AG04449 (cell line): ENCODE measurements around the gene LRFN2.

Experiments
- CTCF ChIA-PET: fragments of 350-600 bp; formaldehyde crosslinking; extraction: SDS; loops from one replicate; lab custom pipeline; 2021; ENCODE audit warnings: antibody characterized with exemption; lab: Yijun Ruan, JAX
- POLR2A ChIA-PET: fragments of 400-600, 350-600 bp; formaldehyde crosslinking; extraction: SDS; loops from one replicate; lab custom pipeline; 2020; ENCODE audit warnings: antibody characterized with exemption, inconsistent platforms; lab: Yijun Ruan, JAX
- DNase-seq: peaks from one replicate; pipeline ENCODE4 v3.0.0-alpha.2; 2010; ENCODE audit warnings: low read depth, low spot score
- H3K4me3 ChIP-seq: 2 replicates; pipeline ENCODE4 v1.5.1; 2011; ENCODE audit warnings: low read depth, mild to moderate bottlenecking, control low read depth, low read length
- TF ChIP-seq, protein P1 (sequence below): IDR thresholded peaks from one replicate; pipeline ENCODE4 v1.5.1; 2011; ENCODE audit warnings: mild to moderate bottlenecking, moderate library complexity, low read length, control low read depth, inconsistent platforms; ENCODE audit not compliant: insufficient read depth; ENCODE audit errors: missing control alignments

The LRFN2 gene

GRCh38 chr6:40395066-40395697 is 192.0 kb downstream of the LRFN2 start:
- no peak for DNase-seq
- POLR2A ChIA-PET = no interaction called here
- TF ChIP-seq, protein P1, sequence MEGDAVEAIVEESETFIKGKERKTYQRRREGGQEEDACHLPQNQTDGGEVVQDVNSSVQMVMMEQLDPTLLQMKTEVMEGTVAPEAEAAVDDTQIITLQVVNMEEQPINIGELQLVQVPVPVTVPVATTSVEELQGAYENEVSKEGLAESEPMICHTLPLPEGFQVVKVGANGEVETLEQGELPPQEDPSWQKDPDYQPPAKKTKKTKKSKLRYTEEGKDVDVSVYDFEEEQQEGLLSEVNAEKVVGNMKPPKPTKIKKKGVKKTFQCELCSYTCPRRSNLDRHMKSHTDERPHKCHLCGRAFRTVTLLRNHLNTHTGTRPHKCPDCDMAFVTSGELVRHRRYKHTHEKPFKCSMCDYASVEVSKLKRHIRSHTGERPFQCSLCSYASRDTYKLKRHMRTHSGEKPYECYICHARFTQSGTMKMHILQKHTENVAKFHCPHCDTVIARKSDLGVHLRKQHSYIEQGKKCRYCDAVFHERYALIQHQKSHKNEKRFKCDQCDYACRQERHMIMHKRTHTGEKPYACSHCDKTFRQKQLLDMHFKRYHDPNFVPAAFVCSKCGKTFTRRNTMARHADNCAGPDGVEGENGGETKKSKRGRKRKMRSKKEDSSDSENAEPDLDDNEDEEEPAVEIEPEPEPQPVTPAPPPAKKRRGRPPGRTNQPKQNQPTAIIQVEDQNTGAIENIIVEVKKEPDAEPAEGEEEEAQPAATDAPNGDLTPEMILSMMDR = no peak

DNA sequence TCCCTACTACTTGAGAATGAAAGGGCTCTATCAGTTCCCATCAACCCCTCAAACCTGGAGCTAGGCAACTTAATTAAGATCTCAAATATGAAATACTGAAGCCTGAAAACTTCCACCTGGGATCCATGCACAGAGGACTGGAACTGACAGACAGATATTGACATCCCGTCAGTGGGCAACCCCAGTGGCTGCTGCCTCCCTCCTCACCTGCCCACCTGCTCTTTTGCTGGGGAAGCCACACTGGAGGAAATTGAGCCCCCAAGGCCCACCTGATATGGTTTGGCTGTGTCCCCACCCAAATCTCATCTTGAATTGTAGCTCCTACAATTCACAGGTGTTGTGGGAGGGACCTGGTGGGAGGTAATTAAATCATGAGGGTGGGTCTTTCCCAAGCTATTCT is 192.8 kb downstream of the LRFN2 start:
- ChIA-PET CTCF (no interaction called here), POLR2A (no interaction called here)
- no peak for DNase-seq
- TF ChIP-seq, protein P1 = no peak
- H3K4me3 ChIP-seq = no peak overlapping the region

More at GRCh38 chr6:40395066-40395697, 192.0 kb downstream of the LRFN2 start:
- H3K4me3 ChIP-seq = no peak overlapping the region
- CTCF ChIA-PET = no interaction called here

- ChIA-PET CTCF (no interaction called here), POLR2A (no interaction called here)
- H3K4me3 ChIP-seq = no peak overlapping the region
- DNase-seq = no peak
- TF ChIP-seq, protein P1 = no peak
These were observed 193.5 kb downstream of the LRFN2 start for GRCh38 chr6:40393641-40394040.

DNA sequence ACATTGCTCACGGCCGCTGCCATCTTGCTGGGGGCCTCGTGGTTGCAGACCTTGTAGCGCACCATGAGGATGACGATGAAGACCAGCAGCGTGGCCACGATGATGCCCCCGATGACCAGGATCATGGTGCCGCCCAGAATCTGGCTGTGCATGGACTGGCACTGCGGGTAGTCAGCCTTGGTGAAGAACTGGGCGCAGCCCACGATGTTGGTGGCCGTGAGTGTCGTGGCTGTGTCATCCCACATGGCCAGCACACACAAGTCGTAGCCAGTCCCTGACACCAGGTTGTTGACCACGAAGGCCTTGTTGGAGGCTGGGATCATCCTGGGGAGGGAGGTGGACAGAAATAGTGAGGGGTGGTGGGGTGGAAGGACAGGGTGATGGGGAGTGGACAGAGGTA is 194.6 kb downstream of the LRFN2 start:
- no peak overlapping the region for H3K4me3 ChIP-seq
- TF ChIP-seq, protein P1 = no peak
- no peak for DNase-seq
- POLR2A ChIA-PET = no interaction called here
- CTCF ChIA-PET = no interaction called here

DNA sequence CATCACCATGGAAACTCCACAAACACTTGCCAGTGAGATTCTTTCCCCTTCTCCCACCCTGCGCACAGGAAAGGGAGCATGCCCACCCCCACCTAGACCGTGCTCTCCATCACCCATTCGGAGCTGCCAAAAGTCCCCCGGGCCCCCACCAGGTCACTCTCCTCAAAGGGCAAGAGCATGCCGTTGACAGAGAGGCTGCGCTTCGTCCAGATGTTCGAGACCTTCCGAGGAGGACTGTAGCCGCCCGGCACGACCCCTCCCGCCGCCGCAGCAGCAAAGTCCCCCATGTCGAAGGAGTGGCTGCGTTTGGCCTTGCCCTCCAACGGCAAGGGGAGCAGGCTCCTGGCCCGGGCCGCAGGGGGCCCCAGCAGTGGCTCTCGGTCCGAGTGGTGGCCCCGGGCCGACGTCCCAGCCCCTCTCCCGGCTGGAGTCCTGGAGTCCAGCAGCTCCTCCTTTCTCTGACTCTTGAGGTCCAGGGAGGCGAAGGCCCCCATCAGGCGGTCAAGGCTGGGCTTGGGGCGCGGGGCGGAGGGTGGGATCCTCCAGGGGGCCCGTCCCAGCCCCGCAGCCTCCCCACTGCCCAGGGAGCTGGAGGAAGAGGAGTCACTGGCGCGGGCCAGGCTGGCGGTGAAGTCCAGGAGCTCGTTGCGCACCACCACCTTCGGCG is 195.2 kb downstream of the LRFN2 start:
- CTCF ChIA-PET = no interaction called here
- TF ChIP-seq, protein P1 = no peak
- DNase-seq = no peak
- POLR2A ChIA-PET = no interaction called here
- no peak overlapping the region for H3K4me3 ChIP-seq

GRCh38 chr6:40391086-40391485 is 196.1 kb downstream of the LRFN2 start:
- H3K4me3 ChIP-seq = no peak overlapping the region
- ChIA-PET CTCF (no interaction called here), POLR2A (no interaction called here)
- TF ChIP-seq, protein P1 = no peak
- no peak for DNase-seq
